HCT116 (cell line): Measurements from ENCODE around the gene TM9SF1. TPM values are rescaled to one million over a fixed set of nuclear protein-coding genes. Genes with fewer than 3 reads are reported as not detected.

Experiments used
- ATAC-seq: fragments of 200-7000 bp; cut with Tn5 transposase; 2 replicates; pipeline ENCODE4 v1.9.1; 2020; ENCODE audit warnings: mild to moderate bottlenecking, moderate library complexity
- BruUV-seq: library from RNA; stranded (reverse); fragments of 400-500 nt; replicated peaks from 2 replicates; lab custom pipeline; 2021; lab: Mats Ljungman, UMichigan
- CTCF ChIA-PET: fragments of 300-600 bp; sonication (Branson Sonifier 250); formaldehyde crosslinking; loops from one replicate; lab custom pipeline; 2021; ENCODE audit warnings: antibody characterized with exemption; lab: Charles Lee
- POLR2A ChIA-PET: fragments of 300-600, 350-600 bp; sonication (Branson Sonifier 250); formaldehyde crosslinking; loops from one replicate; lab custom pipeline; 2021; ENCODE audit warnings: antibody characterized with exemption; lab: Charles Lee
- RAD21 ChIA-PET, 2 experiments: fragments of 300-600 bp; sonication (Branson Sonifier 250); formaldehyde crosslinking; loops; one replicate each; lab custom pipeline; 2023; ENCODE audit warnings: low total read pairs in 2 of 2; ENCODE audit not compliant: uncharacterized antibody in 2 of 2, unreplicated experiment in 2 of 2, low non-redundant PET in 1 of 2; lab: Charles Lee
- DNase-seq: peaks from one replicate; pipeline ENCODE4 v3.0.0-alpha.2; 2010; ENCODE audit warnings: low read depth, low spot score
- H2AFZ ChIP-seq: fragments of 200-600 bp; shearing (Covaris generic), sonication (generic); 2 replicates; pipeline ENCODE4 v1.6.1; 2017; ENCODE audit warnings: low read depth, mixed run types, mixed read lengths, antibody characterized with exemption, low read length; ENCODE audit not compliant: poor library complexity, severe bottlenecking
- H3K27ac ChIP-seq: 2 replicates; pipeline ENCODE4 v1.5.1; 2012; ENCODE audit warnings: low read depth, low read length
- H3K27me3 ChIP-seq: fragments of 200-600 bp; sonication (generic); 2 replicates; pipeline ENCODE4 v1.6.1; 2016; ENCODE audit warnings: mixed run types, low read length, mixed read lengths; ENCODE audit not compliant: insufficient read depth
- H3K36me3 ChIP-seq, 2 experiments: fragments of 200-500 bp in 1 of 2; fragments of 200-600 bp in 1 of 2; sonication (Bioruptor generic) in 1 of 2; sonication (generic) in 1 of 2; 2 replicates each; pipeline versions ENCODE4 v1.5.1 to v1.6.1; 2014 to 2016; ENCODE audit warnings: low read length in 2 of 2, inconsistent platforms in 1 of 2, mixed read lengths in 1 of 2, mixed run types in 1 of 2; ENCODE audit not compliant: insufficient read depth in 2 of 2, control insufficient read depth in 1 of 2
- H3K4me1 ChIP-seq, 2 experiments: fragments of 200-600 bp in 1 of 2; sonication (generic) in 1 of 2; 2 replicates each; pipeline versions ENCODE4 v1.5.1 to v1.6.1; 2012 to 2017; ENCODE audit warnings: low read length in 2 of 2, inconsistent platforms in 1 of 2, mild to moderate bottlenecking in 1 of 2, mixed read lengths in 1 of 2, mixed run types in 1 of 2, moderate library complexity in 1 of 2; ENCODE audit not compliant: insufficient read depth in 2 of 2, control insufficient read depth in 1 of 2
- H3K4me2 ChIP-seq: fragments of 200-600 bp; sonication (generic); 2 replicates; pipeline ENCODE4 v1.6.1; 2017; ENCODE audit warnings: mixed run types, low read length, mixed read lengths
- H3K4me3 ChIP-seq, 2 experiments: fragments of 200-600 bp in 1 of 2; sonication (generic) in 1 of 2; replicated peaks in 1 of 2; 2 replicates each; pipeline ENCODE4 v1.5.1; 2011 to 2016; ENCODE audit warnings: low read length in 2 of 2, control low read depth in 1 of 2, low read depth in 1 of 2, mild to moderate bottlenecking in 1 of 2, mixed read lengths in 1 of 2, mixed run types in 1 of 2
- H3K79me2 ChIP-seq: fragments of 200-600 bp; sonication (generic); 2 replicates; pipeline ENCODE4 v1.6.1; 2017; ENCODE audit warnings: mild to moderate bottlenecking, mixed run types, low read length, moderate library complexity, mixed read lengths; ENCODE audit not compliant: insufficient read depth
- H3K9ac ChIP-seq: fragments of 200-600 bp; sonication (generic); 2 replicates; pipeline ENCODE4 v1.6.1; 2016; ENCODE audit warnings: low read length, mixed read lengths
- H3K9me2 ChIP-seq: fragments of 200-600 bp; sonication (generic), shearing (Covaris generic); 2 replicates; pipeline ENCODE4 v1.6.1; 2017; ENCODE audit warnings: mixed run types, mild to moderate bottlenecking, moderate library complexity; ENCODE audit not compliant: insufficient read depth
- H3K9me3 ChIP-seq, 2 experiments: fragments of 200-500 bp in 1 of 2; fragments of 200-600 bp in 1 of 2; sonication (Bioruptor generic) in 1 of 2; sonication (generic) in 1 of 2; 2 replicates each; pipeline ENCODE4 v1.6.1; 2014 to 2017; ENCODE audit warnings: low read length in 2 of 2, mixed read lengths in 2 of 2, inconsistent platforms in 1 of 2, low read depth in 1 of 2, mild to moderate bottlenecking in 1 of 2, mixed run types in 1 of 2, moderate library complexity in 1 of 2; ENCODE audit not compliant: control insufficient read depth in 1 of 2, insufficient read depth in 1 of 2
- H4K20me1 ChIP-seq: fragments of 200-600 bp; sonication (generic), shearing (Covaris generic); 2 replicates; pipeline ENCODE4 v1.6.1; 2017; ENCODE audit warnings: mixed run types, mild to moderate bottlenecking, moderate library complexity; ENCODE audit not compliant: insufficient read depth
- ATF3 ChIP-seq: IDR thresholded peaks from 2 replicates; pipeline ENCODE4 v1.6.1; 2012
- CEBPB ChIP-seq: IDR thresholded peaks from 2 replicates; pipeline ENCODE4 v1.6.1; 2012; ENCODE audit warnings: low read depth
- POLR2A ChIP-seq: IDR thresholded peaks from 2 replicates; pipeline ENCODE4 v1.7.0; 2011; ENCODE audit warnings: borderline replicate concordance; ENCODE audit not compliant: insufficient read depth, insufficient read length; ENCODE audit errors: extremely low read depth
- RAD21 ChIP-seq: IDR thresholded peaks from 2 replicates; pipeline ENCODE4 v1.6.1; 2012; ENCODE audit warnings: low read depth, mild to moderate bottlenecking
- SIN3A ChIP-seq: IDR thresholded peaks from 2 replicates; pipeline ENCODE4 v1.6.1; 2012; ENCODE audit warnings: low read depth
- SRF ChIP-seq: IDR thresholded peaks from 2 replicates; pipeline ENCODE4 v1.6.1; 2012; ENCODE audit warnings: low read depth
- intact Hi-C: fragments of 100-400 bp; cut with micrococcal nuclease; formaldehyde crosslinking; loops from 2 replicates; pipeline ENCODE4 v1.10.0; 2022
- total RNA-seq: library from RNA; stranded (reverse); gene quantifications from one replicate; pipeline ENCODE4 v1.2.1, GENCODE V29; 2021; ENCODE audit not compliant: unreplicated experiment
- TF ChIP-seq, protein P1 (sequence below), 3 experiments: fragments of 200-600 bp in 1 of 3; sonication (generic) in 1 of 3; IDR thresholded peaks in 2 of 3; conservative IDR thresholded peaks in 1 of 3; 2 replicates each; pipeline ENCODE4 v1.5.1; 2012 to 2017; ENCODE audit warnings: low read depth in 2 of 3, low read length in 2 of 3, antibody characterized with exemption in 1 of 3, borderline replicate concordance in 1 of 3, control low read depth in 1 of 3, mild to moderate bottlenecking in 1 of 3, mixed read lengths in 1 of 3, mixed run types in 1 of 3, moderate library complexity in 1 of 3; ENCODE audit not compliant: insufficient read depth in 1 of 3
- TF ChIP-seq, protein P2 (sequence below): IDR thresholded peaks from 2 replicates; pipeline ENCODE4 v1.6.1; 2011; ENCODE audit warnings: mild to moderate bottlenecking, low read length, moderate library complexity; ENCODE audit not compliant: insufficient replicate concordance; ENCODE audit errors: extremely low read depth

The TM9SF1 gene
- total RNA-seq, 1 experiment from 2014 or later = 35.2 TPM

DNA sequence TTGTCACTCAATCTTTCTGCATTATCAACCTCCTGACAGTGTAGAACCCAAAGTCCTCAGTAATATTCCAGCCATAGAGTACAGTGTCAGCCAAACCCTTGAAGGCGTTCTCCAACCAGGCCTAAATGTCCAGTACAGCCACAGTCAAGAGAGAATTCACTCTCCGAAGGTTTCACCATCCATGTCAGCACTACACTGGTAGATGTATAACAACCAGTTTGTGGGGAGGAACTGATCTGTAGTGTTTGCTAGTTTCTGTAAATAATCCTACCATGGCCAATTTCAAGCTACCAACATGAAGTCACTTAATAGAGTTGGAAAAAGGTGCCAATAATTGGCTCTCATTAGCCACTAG, 21.1 kb upstream of the TM9SF1 start:
- H3K79me2 ChIP-seq = peaks cover 34% of the 10 kb centered on the region
- no peak overlapping the region for H2AFZ ChIP-seq
- ChIA-PET RAD21 (no interaction called here), POLR2A (interaction anchor here (1.1 to 1.2 kb wide), 2 partner anchors 12 to 26 kb away, joined by 3 to 6 read pairs; partner anchors contain the start of gene TINF2), CTCF (interaction anchor here (0.9 to 1.5 kb wide), 5 partner anchors 12 to 83 kb away, joined by 3 to 10 read pairs (median 4); partner anchors contain the start of genes DHRS1, IRF9, NOP9 and RABGGTA)
- H3K4me2 ChIP-seq = peak overlapping the region; percentile 87
- H3K27ac ChIP-seq = peak overlapping the region; percentile 88
- H3K9me3 ChIP-seq = no peaks in the 10 kb centered on the region
- peak overlapping the region; percentile 77 for H3K9ac ChIP-seq
- no peaks in the 10 kb centered on the region for H3K9me2 ChIP-seq
- no peak for ATAC-seq
- no peaks in the 10 kb centered on the region for H3K27me3 ChIP-seq
- intact Hi-C loops = loop anchor here (1.0 to 10.0 kb wide), 3 partner anchors 16 to 218 kb away; partner anchors contain the start of genes GMPR2 and NEDD8
- H3K4me3 ChIP-seq = peak overlapping the region; percentile 87 to 97
- no peak for DNase-seq
- no peaks in the 10 kb centered on the region for H4K20me1 ChIP-seq
- peaks cover 22 to 29% of the 10 kb centered on the region in 2 experiments for H3K4me1 ChIP-seq
- BruUV-seq = no TSS peak
- H3K36me3 ChIP-seq = peaks cover 0 to 2% of the 10 kb centered on the region in 2 experiments; a peak in 1 of 4 replicates
- TF ChIP-seq, protein P1, sequence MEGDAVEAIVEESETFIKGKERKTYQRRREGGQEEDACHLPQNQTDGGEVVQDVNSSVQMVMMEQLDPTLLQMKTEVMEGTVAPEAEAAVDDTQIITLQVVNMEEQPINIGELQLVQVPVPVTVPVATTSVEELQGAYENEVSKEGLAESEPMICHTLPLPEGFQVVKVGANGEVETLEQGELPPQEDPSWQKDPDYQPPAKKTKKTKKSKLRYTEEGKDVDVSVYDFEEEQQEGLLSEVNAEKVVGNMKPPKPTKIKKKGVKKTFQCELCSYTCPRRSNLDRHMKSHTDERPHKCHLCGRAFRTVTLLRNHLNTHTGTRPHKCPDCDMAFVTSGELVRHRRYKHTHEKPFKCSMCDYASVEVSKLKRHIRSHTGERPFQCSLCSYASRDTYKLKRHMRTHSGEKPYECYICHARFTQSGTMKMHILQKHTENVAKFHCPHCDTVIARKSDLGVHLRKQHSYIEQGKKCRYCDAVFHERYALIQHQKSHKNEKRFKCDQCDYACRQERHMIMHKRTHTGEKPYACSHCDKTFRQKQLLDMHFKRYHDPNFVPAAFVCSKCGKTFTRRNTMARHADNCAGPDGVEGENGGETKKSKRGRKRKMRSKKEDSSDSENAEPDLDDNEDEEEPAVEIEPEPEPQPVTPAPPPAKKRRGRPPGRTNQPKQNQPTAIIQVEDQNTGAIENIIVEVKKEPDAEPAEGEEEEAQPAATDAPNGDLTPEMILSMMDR (IDR thresholded peaks at IDR 0.05 in 2 of 3, conservative IDR thresholded peaks at IDR 0.05 in 1 of 3; ENCODE audit: borderline replicate concordance in 1 of 3, insufficient read depth in 1 of 3, low read depth in 2 of 3, low read length in 2 of 3) = no peak
- TF ChIP-seq, protein P2, sequence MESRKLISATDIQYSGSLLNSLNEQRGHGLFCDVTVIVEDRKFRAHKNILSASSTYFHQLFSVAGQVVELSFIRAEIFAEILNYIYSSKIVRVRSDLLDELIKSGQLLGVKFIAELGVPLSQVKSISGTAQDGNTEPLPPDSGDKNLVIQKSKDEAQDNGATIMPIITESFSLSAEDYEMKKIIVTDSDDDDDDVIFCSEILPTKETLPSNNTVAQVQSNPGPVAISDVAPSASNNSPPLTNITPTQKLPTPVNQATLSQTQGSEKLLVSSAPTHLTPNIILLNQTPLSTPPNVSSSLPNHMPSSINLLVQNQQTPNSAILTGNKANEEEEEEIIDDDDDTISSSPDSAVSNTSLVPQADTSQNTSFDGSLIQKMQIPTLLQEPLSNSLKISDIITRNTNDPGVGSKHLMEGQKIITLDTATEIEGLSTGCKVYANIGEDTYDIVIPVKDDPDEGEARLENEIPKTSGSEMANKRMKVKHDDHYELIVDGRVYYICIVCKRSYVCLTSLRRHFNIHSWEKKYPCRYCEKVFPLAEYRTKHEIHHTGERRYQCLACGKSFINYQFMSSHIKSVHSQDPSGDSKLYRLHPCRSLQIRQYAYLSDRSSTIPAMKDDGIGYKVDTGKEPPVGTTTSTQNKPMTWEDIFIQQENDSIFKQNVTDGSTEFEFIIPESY = no peak
- TF ChIP-seq ATF3 = no peak
- TF ChIP-seq SRF = no peak
- TF ChIP-seq CEBPB = no peak
- no peak for TF ChIP-seq RAD21
- TF ChIP-seq SIN3A = no peak
- no peak for TF ChIP-seq POLR2A
